Measurements from ENCODE around the gene HOXB6.

HOXB6 gene

GRCh38 chr17:48621410-48622392, 16.9 kb upstream of the HOXB6 start:
- no peak for TF ChIP-seq CTCF (IDR thresholded peaks at IDR 0.05)

GRCh38 chr17:48620461-48621139, 15.8 kb upstream of the HOXB6 start:
- no peak for TF ChIP-seq CTCF (IDR thresholded peaks at IDR 0.05)

GRCh38 chr17:48619826-48620449, 15.2 kb upstream of the HOXB6 start:
- TF ChIP-seq CTCF (IDR thresholded peaks at IDR 0.05) = no peak

GRCh38 chr17:48618256-48618896, 13.6 kb upstream of the HOXB6 start:
- peak; percentile 98 for TF ChIP-seq CTCF (IDR thresholded peaks at IDR 0.05)

- TF ChIP-seq CTCF (IDR thresholded peaks at IDR 0.05) = no peak
Observed at GRCh38 chr17:48617471-48618255, 12.9 kb upstream of the HOXB6 start.

GRCh38 chr17:48616717-48617470, 12.1 kb upstream of the HOXB6 start:
- no peak for TF ChIP-seq CTCF (IDR thresholded peaks at IDR 0.05)

Measured in LNCAP (cell line).